BLaER1 treated with 17β-estradiol and CSF1 and Interleukin-3, amounts not matched to agents 10 nM and 100 nM (cell line): ENCODE data around the gene CTRB1.

Source experiments
- H3K27ac ChIP-seq, 11 experiments: shearing (Covaris generic); formaldehyde crosslinking; 2 replicates each; pipeline ENCODE4 v1.8.1; 2022
- H3K27me3 ChIP-seq, 11 experiments: shearing (Covaris generic); formaldehyde crosslinking; 2 replicates each; pipeline ENCODE4 v1.8.1; 2022
- H3K36me3 ChIP-seq, 11 experiments: shearing (Covaris generic); formaldehyde crosslinking; 2 replicates each; pipeline ENCODE4 v1.8.1; 2022
- H3K4me1 ChIP-seq, 10 experiments: shearing (Covaris generic); formaldehyde crosslinking; 2 replicates each; pipeline ENCODE4 v1.8.1; 2022
- H3K4me2 ChIP-seq, 11 experiments: shearing (Covaris generic); formaldehyde crosslinking; 2 replicates each; pipeline ENCODE4 v1.8.1; 2022
- H3K4me3 ChIP-seq, 10 experiments: shearing (Covaris generic); formaldehyde crosslinking; 2 replicates each; pipeline ENCODE4 v1.8.1; 2022
- H3K9ac ChIP-seq, 11 experiments: shearing (Covaris generic); formaldehyde crosslinking; 2 replicates each; pipeline ENCODE4 v1.8.1; 2022
- H3K9me3 ChIP-seq, 11 experiments: shearing (Covaris generic); formaldehyde crosslinking; replicated peaks in 1 of 11; 2 replicates each; pipeline ENCODE4 v1.8.1; 2022
- H4K20me1 ChIP-seq, 11 experiments: shearing (Covaris generic); formaldehyde crosslinking; 2 replicates each; pipeline ENCODE4 v1.8.1; 2022
- Cebpa-rat ChIP-seq, 11 experiments: shearing (Covaris generic); IDR thresholded peaks; 2 replicates each; pipeline ENCODE4 v1.8.1; 2022

The CTRB1 gene

DNA sequence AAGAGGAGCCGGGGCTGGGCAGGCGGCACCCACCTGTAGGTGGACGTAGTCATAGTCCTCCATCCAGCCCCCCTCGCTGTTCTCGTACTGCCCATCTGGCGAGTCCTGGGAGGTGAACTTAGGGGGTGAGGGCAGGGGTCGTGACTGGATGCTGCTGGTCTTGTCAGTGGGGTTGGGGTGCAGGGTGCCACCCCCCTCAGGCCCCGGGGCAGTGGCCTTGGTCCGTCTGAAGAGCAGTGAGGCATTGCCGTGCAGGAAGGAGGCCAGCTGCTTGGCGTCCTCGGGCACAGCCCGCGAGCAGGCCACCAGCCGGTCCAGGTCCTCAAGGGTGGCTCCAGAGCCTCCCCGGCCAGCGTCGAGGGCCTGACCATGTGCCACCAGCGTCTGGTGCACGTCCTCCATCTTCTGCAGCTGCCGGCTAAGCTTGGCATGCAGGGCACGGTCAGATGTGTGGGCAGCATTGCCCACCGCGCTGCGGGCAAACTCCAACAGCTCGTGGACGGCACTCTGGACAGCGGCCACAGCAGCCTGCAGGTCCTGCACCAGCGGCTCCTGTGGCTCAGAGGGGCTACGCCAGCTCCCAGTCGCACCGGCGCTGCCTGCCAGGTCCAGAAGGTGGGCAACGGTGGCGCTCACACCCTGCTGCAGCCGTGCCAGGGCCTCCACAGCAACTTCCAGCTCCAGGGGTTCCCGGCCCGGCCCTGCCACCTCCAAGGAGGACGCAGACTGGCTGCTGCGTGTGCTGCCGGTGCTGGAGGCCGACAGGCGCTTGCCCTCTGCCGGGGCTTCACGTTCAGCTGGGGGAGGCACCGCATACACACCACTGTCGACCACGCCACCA is 16.3 kb downstream of the CTRB1 start:
- H3K9ac ChIP-seq, result no peak overlapping the region
- H3K36me3 ChIP-seq, result no peaks in the 10 kb centered on the region
- H3K27me3 ChIP-seq, result peaks cover 0 to 100% (median 0%) of the 10 kb centered on the region in 11 experiments; a peak in 7 of 22 replicates
- no peak overlapping the region for H3K27ac ChIP-seq
- H3K4me1 ChIP-seq, result peaks cover 0 to 21% (median 17%) of the 10 kb centered on the region in 10 experiments; a peak in 13 of 20 replicates
- H4K20me1 ChIP-seq, result peaks cover 0 to 98% (median 12%) of the 10 kb centered on the region in 11 experiments; a peak in 11 of 22 replicates
- H3K4me3 ChIP-seq, result no peak overlapping the region
- no peak overlapping the region for H3K4me2 ChIP-seq
- no peaks in the 10 kb centered on the region for H3K9me3 ChIP-seq
- no peak for TF ChIP-seq Cebpa-rat (IDR thresholded peaks at IDR 0.05)

DNA sequence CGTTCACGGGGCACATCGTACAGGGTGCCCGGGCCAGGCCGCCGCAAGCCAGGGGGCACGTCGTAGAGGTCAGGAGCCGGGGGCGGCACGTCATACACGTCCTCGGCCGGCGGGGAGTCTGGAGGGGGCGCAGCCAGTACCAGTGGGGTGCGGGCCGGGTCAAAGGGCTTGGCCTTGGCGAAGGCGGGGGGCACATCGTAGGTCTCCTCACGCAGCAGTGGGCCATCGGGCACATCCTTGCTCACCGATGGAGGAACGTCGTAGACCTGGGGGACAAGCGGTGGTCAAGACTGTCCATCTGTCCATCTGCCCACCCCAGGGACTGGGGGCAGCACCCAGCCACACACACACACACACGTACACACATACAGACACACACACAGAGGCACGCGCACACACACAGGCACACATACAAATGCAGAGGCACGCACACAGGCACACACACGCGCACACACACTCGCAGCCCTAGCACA is 17.0 kb downstream of the CTRB1 start:
- H3K9ac ChIP-seq, result no peak overlapping the region
- no peak overlapping the region for H3K27ac ChIP-seq
- H3K4me1 ChIP-seq, result peaks cover 0 to 21% (median 17%) of the 10 kb centered on the region in 10 experiments; a peak in 13 of 20 replicates
- H3K27me3 ChIP-seq, result peaks cover 0 to 100% (median 0%) of the 10 kb centered on the region in 11 experiments; a peak in 7 of 22 replicates
- no peak overlapping the region for H3K4me2 ChIP-seq
- no peaks in the 10 kb centered on the region for H3K9me3 ChIP-seq
- TF ChIP-seq Cebpa-rat (IDR thresholded peaks at IDR 0.05), result no peak
- H3K4me3 ChIP-seq, result no peak overlapping the region
- H4K20me1 ChIP-seq, result peaks cover 0 to 98% (median 12%) of the 10 kb centered on the region in 11 experiments; a peak in 11 of 22 replicates
- H3K36me3 ChIP-seq, result no peaks in the 10 kb centered on the region

DNA sequence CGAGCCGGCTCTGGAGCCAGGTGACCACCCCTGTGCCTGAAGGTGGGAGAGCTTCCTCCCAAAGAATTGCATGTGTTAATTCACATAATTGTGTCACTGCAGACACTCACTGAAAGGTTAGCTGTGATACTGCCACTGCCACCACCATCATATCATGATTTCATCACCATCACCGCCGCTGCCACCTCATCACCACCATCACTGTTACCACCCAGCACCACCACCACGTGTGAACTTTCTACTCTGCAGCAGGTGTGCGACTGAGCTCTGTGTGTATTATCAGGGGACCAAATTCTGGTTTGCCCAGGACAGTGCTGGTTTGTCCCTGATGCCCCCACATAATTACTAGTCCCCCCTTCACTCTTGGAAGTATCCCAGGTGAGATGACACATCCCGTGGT is 17.4 kb downstream of the CTRB1 start:
- H3K4me1 ChIP-seq, result peaks cover 0 to 21% (median 17%) of the 10 kb centered on the region in 10 experiments; a peak in 13 of 20 replicates
- no peak for TF ChIP-seq Cebpa-rat (IDR thresholded peaks at IDR 0.05)
- no peak overlapping the region for H3K27ac ChIP-seq
- no peaks in the 10 kb centered on the region for H3K36me3 ChIP-seq
- H3K9me3 ChIP-seq, result no peaks in the 10 kb centered on the region
- H3K9ac ChIP-seq, result no peak overlapping the region
- no peak overlapping the region for H3K4me2 ChIP-seq
- H3K4me3 ChIP-seq, result no peak overlapping the region
- peaks cover 0 to 99% (median 12%) of the 10 kb centered on the region in 11 experiments; a peak in 11 of 22 replicates for H4K20me1 ChIP-seq
- peaks cover 0 to 100% (median 0%) of the 10 kb centered on the region in 11 experiments; a peak in 7 of 22 replicates for H3K27me3 ChIP-seq

DNA sequence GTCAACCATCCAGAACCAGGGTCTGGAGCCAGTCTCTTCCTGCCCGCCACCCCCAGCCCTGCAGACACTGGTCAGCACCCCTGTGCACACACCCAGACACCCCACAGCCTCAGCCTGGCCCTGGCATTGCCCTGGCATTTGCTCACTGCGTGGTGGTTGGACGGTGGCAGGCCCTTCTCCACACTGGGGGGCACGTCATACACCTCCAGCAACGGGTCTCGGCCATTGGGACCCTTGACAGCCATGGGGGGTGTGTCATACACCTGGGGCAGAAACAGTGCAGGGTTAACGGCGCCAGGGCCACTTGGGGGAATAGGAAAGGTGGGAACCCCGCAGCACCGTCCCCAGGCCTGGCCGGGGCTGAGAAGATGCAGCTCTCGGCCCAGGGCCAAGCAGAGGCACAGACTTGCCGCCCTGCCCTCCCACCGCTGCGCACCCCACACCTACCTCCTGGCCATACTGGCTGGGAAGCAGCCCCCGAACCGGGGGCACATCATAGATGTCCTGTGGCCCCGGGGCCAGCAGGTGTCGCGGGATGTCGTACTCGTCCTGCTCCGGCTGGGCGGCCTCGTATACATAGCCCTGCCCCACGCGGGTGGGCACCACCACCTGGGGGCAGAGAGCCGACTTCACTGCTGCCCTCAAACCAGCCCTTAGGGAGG is 18.1 kb downstream of the CTRB1 start:
- Histone ChIP-seq H3K9me3 (no peaks in the 10 kb centered on the region), H3K27ac (no peak overlapping the region), H3K9ac (no peak overlapping the region), H3K4me1 (peaks cover 0 to 21% (median 17%) of the 10 kb centered on the region in 10 experiments; a peak in 13 of 20 replicates), H3K4me3 (no peak overlapping the region), H3K27me3 (peaks cover 0 to 100% (median 0%) of the 10 kb centered on the region in 11 experiments; a peak in 7 of 22 replicates), H3K36me3 (no peaks in the 10 kb centered on the region), H4K20me1 (peaks cover 0 to 100% (median 12%) of the 10 kb centered on the region in 11 experiments; a peak in 11 of 22 replicates), H3K4me2 (no peak overlapping the region)
- no peak for TF ChIP-seq Cebpa-rat (IDR thresholded peaks at IDR 0.05)

- no peak for TF ChIP-seq Cebpa-rat (IDR thresholded peaks at IDR 0.05)
- Histone ChIP-seq H3K9me3 (no peaks in the 10 kb centered on the region), H4K20me1 (peaks cover 0 to 100% (median 12%) of the 10 kb centered on the region in 11 experiments; a peak in 11 of 22 replicates), H3K27me3 (peaks cover 0 to 100% (median 0%) of the 10 kb centered on the region in 11 experiments; a peak in 7 of 22 replicates), H3K27ac (no peak overlapping the region), H3K9ac (peak overlapping the region in 1 of 11 experiments; percentile 29; a peak in 1 of 22 replicates), H3K4me1 (peaks cover 0 to 21% (median 17%) of the 10 kb centered on the region in 10 experiments; a peak in 13 of 20 replicates), H3K4me3 (no peak overlapping the region), H3K36me3 (no peaks in the 10 kb centered on the region), H3K4me2 (peak overlapping the region in 8 of 11 experiments; percentile 40 to 81 (median 56); a peak in 13 of 22 replicates)
These were observed 18.8 kb downstream of the CTRB1 start for GRCh38 chr16:75237398-75238131.

- Histone ChIP-seq H3K4me2 (peak overlapping the region in 9 of 11 experiments; percentile 13 to 81 (median 55); a peak in 16 of 22 replicates), H3K4me1 (peaks cover 0 to 21% (median 17%) of the 10 kb centered on the region in 10 experiments; a peak in 13 of 20 replicates), H3K4me3 (no peak overlapping the region), H3K27me3 (peaks cover 0 to 100% (median 0%) of the 10 kb centered on the region in 11 experiments; a peak in 7 of 22 replicates), H4K20me1 (peaks cover 0 to 100% (median 12%) of the 10 kb centered on the region in 11 experiments; a peak in 11 of 22 replicates), H3K36me3 (no peaks in the 10 kb centered on the region), H3K27ac (no peak overlapping the region), H3K9ac (peak overlapping the region in 2 of 11 experiments; percentile 26 to 29; a peak in 2 of 22 replicates), H3K9me3 (no peaks in the 10 kb centered on the region)
- TF ChIP-seq Cebpa-rat (IDR thresholded peaks at IDR 0.05), result no peak
These were observed 19.5 kb downstream of the CTRB1 start for GRCh38 chr16:75238132-75238852.

DNA sequence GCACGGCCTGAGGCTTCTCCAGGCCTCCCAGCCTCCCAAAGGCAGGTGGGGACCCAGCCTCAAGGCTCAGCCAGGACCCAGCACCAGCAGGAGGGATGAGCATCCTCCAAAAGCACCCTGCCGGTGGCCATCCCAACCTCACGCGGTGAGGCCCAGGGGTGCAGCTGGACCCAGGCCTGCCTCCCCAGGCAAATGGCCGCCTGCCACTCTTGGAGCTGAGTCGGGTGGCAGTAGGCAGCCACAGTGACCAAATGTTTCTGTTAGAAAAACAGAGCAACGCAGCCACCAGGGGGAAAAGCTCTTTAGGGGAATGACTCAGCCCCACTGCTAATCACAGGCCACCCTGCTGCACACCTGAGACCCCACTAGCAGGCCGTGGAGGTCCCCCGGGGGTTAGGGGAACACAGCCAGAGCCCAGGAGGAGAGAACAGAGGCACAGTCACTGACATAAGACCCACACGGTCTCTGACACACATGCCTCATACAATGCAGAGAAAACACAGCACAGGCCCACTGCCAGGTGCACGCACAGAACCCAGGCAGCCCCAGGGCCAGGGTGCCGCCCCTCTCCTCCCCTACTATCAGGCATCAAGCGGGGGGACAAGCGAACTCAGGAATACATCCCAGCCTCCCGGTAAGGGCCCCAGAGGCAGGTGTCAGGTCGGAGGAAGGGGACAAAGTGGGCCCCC is 20.2 kb downstream of the CTRB1 start:
- Histone ChIP-seq H3K4me1 (peaks cover 3 to 25% (median 21%) of the 10 kb centered on the region in 10 experiments), H3K36me3 (no peaks in the 10 kb centered on the region), H3K4me3 (no peak overlapping the region), H3K9me3 (no peaks in the 10 kb centered on the region), H3K27ac (no peak overlapping the region), H3K9ac (peak overlapping the region in 1 of 11 experiments; percentile 29; a peak in 2 of 22 replicates), H3K4me2 (peak overlapping the region in 9 of 11 experiments; percentile 13 to 81 (median 55); a peak in 16 of 22 replicates), H4K20me1 (peaks cover 0 to 100% (median 12%) of the 10 kb centered on the region in 11 experiments; a peak in 12 of 22 replicates), H3K27me3 (peaks cover 0 to 100% (median 0%) of the 10 kb centered on the region in 11 experiments; a peak in 7 of 22 replicates)
- TF ChIP-seq Cebpa-rat (IDR thresholded peaks at IDR 0.05), result no peak
